ENCODE results near the gene VSIR. TPM values are rescaled to one million over a fixed set of nuclear protein-coding genes. Genes with fewer than 3 reads are reported as not detected.

The VSIR gene
- total RNA-seq, 1 experiment from 2014 or later, result 57.7 TPM

DNA sequence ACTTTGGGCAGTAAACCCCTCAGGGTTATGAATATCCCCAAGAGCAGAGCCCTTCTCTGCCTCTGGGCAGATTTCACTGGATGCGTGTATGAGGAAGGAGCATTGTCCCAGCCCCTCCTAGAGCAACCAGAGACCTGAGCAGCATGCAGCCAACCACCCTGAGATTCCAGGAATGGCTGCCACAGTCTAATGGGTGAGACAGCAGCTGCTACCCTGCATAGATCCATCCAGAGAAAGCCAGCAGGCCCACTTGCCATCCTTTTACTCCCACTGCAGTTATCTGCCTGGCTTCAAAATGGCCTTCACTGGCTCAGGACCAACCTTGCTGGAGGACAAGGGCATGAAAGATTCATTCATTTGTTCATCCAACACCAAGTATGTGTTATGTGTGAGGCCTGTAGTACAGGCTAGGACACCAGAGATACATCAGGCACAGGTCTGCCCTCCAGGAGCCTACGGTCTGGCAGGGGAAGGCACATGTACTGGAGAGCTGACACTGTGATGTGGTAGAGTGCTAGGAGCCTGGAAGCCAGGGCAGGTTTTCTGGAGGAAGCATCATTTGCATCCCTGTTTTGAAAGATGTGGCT, 27.6 kb downstream of the VSIR start:
- POLR2A ChIA-PET (ENCODE audit: unreplicated experiment), result no interaction called here

GRCh38 chr10:71744897-71745663, 28.2 kb downstream of the VSIR start:
- CTCF ChIA-PET, result no interaction called here

More for the DNA sequence above, 27.6 kb downstream of the VSIR start:
- H3K9me3 ChIP-seq (ENCODE audit: insufficient read depth, low read depth), result no peaks in the 10 kb centered on the region
- H3K79me2 ChIP-seq (ENCODE audit: low read depth), result no peaks in the 10 kb centered on the region
- no peaks in the 10 kb centered on the region for H4K20me1 ChIP-seq (ENCODE audit: insufficient read depth)
- no peaks in the 10 kb centered on the region for H3K9me2 ChIP-seq (ENCODE audit: insufficient read depth)
- CTCF ChIA-PET, result interaction anchor here (0.5 kb wide), 1 partner anchor 86 kb away, joined by 4 read pairs; no protein-coding TSS in a partner anchor
- H3F3A ChIP-seq (ENCODE audit: insufficient read depth, low read depth), result no peaks in the 10 kb centered on the region; the same call in 1 of the 2 replicates
- no peak overlapping the region for H3K27ac ChIP-seq
- H3K4me3 ChIP-seq, result no peak overlapping the region
- no peaks in the 10 kb centered on the region for H3K36me3 ChIP-seq (ENCODE audit: low read depth)
- no peak overlapping the region for H3K4me2 ChIP-seq
- no peaks in the 10 kb centered on the region for H3K4me1 ChIP-seq (replicated peaks; ENCODE audit: insufficient read depth)
- intact Hi-C loops (cut with micrococcal nuclease; ENCODE audit: unreplicated experiment), result no loop called here
- TF ChIP-seq EZH2 (IDR thresholded peaks at IDR 0.05; ENCODE audit: low read depth), result no peak
- TF ChIP-seq, protein P1, sequence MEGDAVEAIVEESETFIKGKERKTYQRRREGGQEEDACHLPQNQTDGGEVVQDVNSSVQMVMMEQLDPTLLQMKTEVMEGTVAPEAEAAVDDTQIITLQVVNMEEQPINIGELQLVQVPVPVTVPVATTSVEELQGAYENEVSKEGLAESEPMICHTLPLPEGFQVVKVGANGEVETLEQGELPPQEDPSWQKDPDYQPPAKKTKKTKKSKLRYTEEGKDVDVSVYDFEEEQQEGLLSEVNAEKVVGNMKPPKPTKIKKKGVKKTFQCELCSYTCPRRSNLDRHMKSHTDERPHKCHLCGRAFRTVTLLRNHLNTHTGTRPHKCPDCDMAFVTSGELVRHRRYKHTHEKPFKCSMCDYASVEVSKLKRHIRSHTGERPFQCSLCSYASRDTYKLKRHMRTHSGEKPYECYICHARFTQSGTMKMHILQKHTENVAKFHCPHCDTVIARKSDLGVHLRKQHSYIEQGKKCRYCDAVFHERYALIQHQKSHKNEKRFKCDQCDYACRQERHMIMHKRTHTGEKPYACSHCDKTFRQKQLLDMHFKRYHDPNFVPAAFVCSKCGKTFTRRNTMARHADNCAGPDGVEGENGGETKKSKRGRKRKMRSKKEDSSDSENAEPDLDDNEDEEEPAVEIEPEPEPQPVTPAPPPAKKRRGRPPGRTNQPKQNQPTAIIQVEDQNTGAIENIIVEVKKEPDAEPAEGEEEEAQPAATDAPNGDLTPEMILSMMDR (conservative IDR thresholded peaks at IDR 0.05), result no peak
- DNase-seq, result no peak
- H2AFZ ChIP-seq, result no peak overlapping the region
- no TSS peak for BruUV-seq (replicated peaks)
- H3K27me3 ChIP-seq (ENCODE audit: insufficient read depth, low read depth), result no peaks in the 10 kb centered on the region

GRCh38 chr10:71743866-71744265, 29.5 kb downstream of the VSIR start:
- POLR2A ChIA-PET (ENCODE audit: unreplicated experiment), result no interaction called here
- TF ChIP-seq, protein P1 (conservative IDR thresholded peaks at IDR 0.05), result no peak
- TF ChIP-seq EZH2 (IDR thresholded peaks at IDR 0.05; ENCODE audit: low read depth), result no peak
- no peaks in the 10 kb centered on the region for H4K20me1 ChIP-seq (ENCODE audit: insufficient read depth)
- CTCF ChIA-PET, result no interaction called here
- no peak overlapping the region for H3K4me3 ChIP-seq
- no peaks in the 10 kb centered on the region for H3K9me2 ChIP-seq (ENCODE audit: insufficient read depth)
- no peaks in the 10 kb centered on the region; the same call in 1 of the 2 replicates for H3F3A ChIP-seq (ENCODE audit: insufficient read depth, low read depth)
- no peak for DNase-seq
- no peak overlapping the region for H3K27ac ChIP-seq
- no peak overlapping the region for H3K4me2 ChIP-seq
- H3K27me3 ChIP-seq (ENCODE audit: insufficient read depth, low read depth), result no peaks in the 10 kb centered on the region
- H3K79me2 ChIP-seq (ENCODE audit: low read depth), result no peaks in the 10 kb centered on the region
- no peaks in the 10 kb centered on the region for H3K36me3 ChIP-seq (ENCODE audit: low read depth)
- no peaks in the 10 kb centered on the region for H3K4me1 ChIP-seq (replicated peaks; ENCODE audit: insufficient read depth)
- H3K9me3 ChIP-seq (ENCODE audit: insufficient read depth, low read depth), result no peaks in the 10 kb centered on the region
- no TSS peak for BruUV-seq (replicated peaks)
- H2AFZ ChIP-seq, result no peak overlapping the region
- intact Hi-C loops (cut with micrococcal nuclease; ENCODE audit: unreplicated experiment), result no loop called here

More at GRCh38 chr10:71744897-71745663, 28.2 kb downstream of the VSIR start:
- H3F3A ChIP-seq (ENCODE audit: insufficient read depth, low read depth), result no peaks in the 10 kb centered on the region; the same call in 1 of the 2 replicates
- no peaks in the 10 kb centered on the region for H3K9me2 ChIP-seq (ENCODE audit: insufficient read depth)
- no peak overlapping the region for H3K27ac ChIP-seq
- H3K79me2 ChIP-seq (ENCODE audit: low read depth), result no peaks in the 10 kb centered on the region
- no peaks in the 10 kb centered on the region for H3K9me3 ChIP-seq (ENCODE audit: insufficient read depth, low read depth)
- intact Hi-C loops (cut with micrococcal nuclease; ENCODE audit: unreplicated experiment), result no loop called here
- no TSS peak for BruUV-seq (replicated peaks)
- H3K27me3 ChIP-seq (ENCODE audit: insufficient read depth, low read depth), result no peaks in the 10 kb centered on the region
- DNase-seq, result no peak
- H3K36me3 ChIP-seq (ENCODE audit: low read depth), result no peaks in the 10 kb centered on the region
- TF ChIP-seq EZH2 (IDR thresholded peaks at IDR 0.05; ENCODE audit: low read depth), result no peak
- TF ChIP-seq, protein P1 (conservative IDR thresholded peaks at IDR 0.05), result no peak
- no peak overlapping the region for H2AFZ ChIP-seq
- no peaks in the 10 kb centered on the region for H3K4me1 ChIP-seq (replicated peaks; ENCODE audit: insufficient read depth)
- no peak overlapping the region for H3K4me3 ChIP-seq
- H4K20me1 ChIP-seq (ENCODE audit: insufficient read depth), result no peaks in the 10 kb centered on the region
- POLR2A ChIA-PET (ENCODE audit: unreplicated experiment), result no interaction called here
- H3K4me2 ChIP-seq, result no peak overlapping the region

All from PC-9 (cell line).